ENCODE data around the gene UGCG.

DNA sequence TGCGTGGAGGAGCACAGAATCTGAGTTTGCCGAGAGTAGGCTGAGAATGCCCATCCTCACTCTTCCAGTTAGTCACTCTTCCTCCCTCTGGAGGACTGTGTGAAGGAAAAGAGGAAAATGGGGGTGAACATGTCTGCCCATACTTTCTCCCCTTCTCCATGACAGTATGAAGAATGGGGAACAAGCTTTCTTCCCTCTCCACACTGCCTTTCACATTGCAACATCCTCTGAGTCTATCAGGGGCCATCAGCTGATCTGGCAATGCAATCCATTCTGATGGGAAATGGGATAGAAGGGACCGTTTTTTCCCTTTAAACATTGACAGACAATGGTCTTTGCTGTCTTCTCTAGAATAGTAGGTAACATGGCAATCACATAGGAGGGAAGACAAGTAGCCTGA is 56.8 kb downstream of the UGCG start:
- TF ChIP-seq POLR2A (IDR thresholded peaks at IDR 0.05; ENCODE audit: low read length) (no peak), GATA1 (IDR thresholded peaks at IDR 0.05; ENCODE audit: low read depth, low read length) (no peak)
